ENCODE results near the gene OCSTAMP.

The OCSTAMP gene

DNA sequence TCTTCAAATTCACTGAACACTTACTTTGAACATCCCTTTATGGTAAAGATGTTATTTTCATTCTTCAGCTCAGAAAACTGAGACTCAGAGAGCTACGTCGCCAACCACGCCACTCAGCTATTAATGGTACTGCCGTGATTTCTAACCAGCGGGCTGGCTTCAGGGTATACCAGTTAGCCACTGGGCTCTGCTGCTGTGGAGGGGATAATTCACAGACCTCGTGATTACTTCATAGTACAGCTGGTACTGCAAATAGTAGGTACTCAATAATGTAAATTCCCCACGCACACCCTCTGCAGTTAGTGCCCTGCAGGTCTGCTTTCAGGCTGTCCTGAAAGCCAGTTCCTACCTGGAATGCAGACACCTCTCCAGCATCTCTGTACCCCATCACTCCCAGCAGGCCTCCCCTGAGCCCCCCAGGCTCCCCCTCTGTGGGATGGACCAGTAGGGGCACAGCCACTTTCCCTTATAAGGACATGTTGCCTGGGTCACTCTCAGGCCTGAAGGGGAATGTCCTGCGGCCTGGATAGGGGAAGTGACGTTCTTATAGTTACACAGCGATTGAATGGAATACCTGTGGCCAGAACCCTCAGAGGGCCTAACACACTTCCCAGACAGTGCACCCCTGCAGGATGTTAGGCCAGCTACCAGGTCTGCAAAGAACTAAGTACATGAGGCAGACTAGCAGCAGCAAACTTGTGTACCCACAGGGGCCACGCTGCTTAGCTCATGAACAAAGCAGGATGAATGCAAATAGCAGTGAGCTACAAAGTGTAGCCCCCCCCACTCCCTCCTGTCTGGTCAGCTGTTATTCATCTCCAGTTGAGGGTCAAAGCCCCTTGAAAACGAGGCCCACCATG is 1.3 kb upstream of the OCSTAMP start:
- no peak for DNase-seq

DNA sequence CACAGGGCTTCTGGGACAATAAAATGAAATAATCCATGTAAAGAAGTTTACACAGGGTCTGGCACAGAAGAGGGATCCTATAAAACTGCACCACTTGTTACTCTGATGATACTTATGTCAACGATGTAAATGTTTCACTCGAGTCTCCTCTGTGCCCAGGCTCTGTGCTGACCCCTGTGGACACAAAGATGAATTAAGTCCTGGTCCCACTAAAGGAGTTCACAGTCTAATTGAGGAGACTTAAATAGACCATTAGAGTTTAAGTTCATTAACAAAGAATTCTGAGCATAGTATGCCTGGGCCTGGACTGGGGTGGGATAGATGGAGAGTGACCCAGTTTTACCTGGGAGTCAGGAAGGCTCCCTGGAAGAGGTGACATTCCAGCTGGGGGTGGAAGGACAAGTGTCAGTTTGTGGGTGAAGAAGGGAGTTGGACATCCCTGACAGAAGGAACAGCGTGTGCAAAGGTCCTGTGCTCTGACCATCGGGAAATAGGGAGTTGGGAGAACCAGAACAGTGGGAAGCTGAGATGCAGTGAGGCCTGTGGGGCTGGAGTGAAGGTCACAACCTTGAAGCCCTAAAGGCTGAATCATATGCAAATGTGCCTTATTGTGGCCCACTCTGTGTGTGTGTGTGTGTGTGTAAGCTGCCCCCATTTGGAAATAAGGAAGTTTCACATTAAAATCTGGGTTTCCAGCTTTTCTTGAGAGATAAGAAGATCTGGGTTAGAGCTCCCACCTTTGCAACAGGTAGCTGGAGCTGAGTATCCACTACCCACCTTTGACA is 1.1 kb downstream of the OCSTAMP start:
- no peak for DNase-seq

DNA sequence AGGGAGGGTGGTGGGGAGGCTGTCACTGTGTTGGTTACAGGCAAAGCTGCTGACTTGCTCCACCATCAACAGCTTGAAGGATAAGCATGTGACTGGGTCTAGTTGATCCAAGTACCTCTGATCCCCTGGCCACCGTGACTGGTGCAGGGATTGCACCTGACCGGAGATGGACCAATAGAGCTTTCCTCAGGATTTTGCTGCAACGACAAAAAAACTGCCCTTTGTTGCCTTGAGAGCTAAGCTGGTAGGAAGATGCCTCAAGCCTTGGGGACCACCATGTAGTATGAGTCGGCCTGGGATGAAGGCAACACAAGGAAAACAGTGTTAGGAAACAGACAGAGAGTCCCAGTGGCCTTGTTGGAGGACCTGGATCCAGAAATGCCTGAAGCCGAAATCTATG is 1.8 kb downstream of the OCSTAMP start:
- DNase-seq = no peak

DNA sequence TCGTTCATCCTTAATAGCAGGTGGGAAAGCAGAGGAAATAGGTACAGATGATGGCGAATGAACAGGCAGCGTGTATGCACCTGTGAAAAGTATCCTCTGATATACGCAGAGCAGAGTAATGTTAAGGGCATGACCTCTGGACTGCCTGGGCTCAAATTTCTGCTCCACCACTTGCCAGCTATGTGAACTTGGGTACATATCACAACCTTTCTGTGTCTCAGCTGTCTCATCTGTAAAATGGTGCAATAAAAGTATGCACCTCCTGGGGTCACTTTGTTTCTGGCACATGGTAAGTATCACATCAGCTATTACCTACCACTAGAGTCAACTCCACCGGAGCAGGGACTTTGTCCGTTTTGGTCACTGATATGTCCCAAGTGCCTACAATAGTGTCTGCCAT is 2.5 kb downstream of the OCSTAMP start:
- DNase-seq = no peak

DNA sequence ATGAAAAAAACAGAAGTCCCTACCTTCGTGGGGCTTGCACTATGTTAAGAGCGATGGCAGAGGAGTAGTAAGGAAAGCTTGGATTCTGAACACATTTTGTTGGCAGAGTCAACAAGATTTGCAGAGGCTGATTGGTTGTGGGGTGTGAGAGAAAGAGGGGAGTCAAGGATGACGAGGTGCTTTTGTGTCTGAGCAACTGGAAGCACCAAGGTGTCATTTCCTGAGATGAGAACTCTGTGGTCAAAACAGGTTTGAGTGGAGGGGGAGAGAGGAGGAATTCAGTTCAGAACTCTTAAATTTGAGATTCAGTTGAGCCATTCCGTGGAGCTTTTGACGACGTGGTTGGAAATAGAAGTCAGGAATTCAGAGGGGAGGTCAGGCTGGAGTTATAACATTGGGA is 3.5 kb downstream of the OCSTAMP start:
- DNase-seq = no peak

DNA sequence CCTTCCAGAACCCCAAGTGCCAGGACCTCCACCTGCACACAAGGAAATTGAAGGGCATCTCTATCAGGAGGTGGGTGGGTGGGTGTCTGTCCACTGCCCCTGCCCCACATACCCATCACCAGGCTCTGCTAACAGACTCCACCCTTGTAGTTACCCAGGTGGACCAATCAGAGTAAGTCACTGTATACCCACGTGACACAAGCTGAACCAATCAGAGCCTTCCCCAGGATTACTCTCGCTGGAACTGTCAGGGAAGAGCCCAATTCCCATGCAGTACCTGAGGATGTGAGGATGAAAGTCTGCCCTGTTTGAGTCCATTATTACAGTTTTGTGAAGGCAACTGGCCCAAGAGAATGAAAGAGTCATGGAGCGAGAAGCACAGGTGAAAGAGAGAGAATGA is 4.2 kb downstream of the OCSTAMP start:
- no peak for DNase-seq

DNA sequence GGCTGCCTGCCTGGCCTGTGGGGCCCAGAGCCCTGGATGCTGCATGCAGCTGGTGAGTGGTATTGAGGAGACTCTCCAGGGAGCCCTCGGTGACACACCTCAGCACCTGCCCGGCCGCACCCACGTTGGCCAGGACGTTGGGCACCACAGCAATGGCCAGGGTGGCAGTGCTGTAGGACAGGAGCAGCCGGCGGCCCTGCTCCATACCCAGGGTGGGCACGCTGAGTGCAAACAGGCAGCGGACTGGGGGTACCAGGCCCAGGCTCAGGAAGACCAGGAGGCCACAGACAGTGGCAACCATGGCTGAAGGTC is 4.7 kb downstream of the OCSTAMP start:
- no peak for DNase-seq

DNA sequence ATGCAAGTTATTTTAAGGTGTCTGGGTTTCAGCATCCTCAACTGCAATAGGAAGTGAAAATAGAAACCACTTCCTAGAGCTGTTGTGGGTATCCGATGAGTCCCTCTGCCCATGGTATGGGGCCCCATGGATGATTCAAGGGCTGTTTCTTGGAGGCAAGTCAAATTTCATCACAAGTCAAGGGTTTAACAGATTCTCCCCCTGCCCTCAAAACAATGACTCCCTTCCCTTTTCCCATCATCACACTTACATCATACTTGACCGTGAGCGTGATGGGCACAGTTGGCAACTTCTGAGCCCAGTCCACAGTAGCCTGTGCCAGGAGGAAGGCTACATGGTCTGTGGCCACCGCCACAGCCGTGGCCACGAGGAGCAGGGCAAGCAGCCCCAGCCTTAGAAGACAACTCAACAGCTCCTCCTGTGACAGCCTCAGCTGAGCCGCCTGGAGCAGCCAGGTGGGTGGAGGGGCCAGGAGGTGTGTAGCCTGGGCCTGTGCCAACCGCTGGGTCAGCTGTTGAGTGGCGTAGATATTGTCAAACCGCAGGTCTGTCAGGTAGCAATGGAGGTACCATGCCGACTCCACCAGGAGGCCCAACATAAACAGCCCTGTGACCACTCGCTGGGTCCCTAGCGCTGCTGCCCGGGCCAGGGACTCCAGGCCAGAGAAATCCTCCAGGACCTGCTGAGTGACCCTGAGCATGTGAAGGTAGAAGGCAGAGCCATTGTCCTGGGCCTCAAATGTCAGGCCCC is 5.2 kb downstream of the OCSTAMP start:
- no peak for DNase-seq

DNA sequence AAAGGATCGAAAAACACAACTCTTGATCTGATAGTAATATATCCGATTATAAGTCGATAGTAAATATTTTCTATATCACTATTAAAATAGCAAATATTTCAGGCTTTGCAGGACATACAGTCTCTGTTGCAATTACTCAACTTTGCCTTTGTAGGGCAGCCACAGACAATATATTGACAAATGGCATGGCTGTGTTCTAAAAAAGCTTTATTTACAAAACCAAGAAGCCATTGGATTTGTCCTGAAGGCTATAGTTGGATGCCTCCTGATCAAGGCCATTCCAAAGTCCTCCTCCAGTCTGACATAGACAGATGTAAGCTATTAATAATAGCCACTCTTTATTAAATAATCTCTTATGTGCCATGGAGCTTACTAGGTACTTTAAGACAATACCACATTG is 5.9 kb downstream of the OCSTAMP start:
- no peak for DNase-seq

DNA sequence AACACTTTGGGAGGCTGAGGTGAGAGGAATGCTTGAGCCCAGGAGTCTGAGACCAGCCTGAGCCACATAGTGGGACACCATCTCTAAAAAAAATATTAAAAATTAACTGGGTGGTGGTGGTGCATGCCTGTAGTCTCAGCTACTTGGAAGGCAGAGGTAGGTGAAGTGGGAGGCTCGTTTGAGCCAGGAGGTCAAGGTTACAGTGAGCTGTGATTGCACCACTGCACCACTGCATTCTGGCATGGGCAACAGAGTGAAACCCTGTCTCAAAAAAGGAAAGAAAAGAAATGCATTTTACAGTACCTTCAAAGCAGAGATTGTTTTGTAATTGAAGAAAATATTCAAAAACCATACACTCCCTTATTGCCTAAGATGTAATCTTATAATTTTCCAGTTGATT is 6.5 kb downstream of the OCSTAMP start:
- DNase-seq = no peak

DNA sequence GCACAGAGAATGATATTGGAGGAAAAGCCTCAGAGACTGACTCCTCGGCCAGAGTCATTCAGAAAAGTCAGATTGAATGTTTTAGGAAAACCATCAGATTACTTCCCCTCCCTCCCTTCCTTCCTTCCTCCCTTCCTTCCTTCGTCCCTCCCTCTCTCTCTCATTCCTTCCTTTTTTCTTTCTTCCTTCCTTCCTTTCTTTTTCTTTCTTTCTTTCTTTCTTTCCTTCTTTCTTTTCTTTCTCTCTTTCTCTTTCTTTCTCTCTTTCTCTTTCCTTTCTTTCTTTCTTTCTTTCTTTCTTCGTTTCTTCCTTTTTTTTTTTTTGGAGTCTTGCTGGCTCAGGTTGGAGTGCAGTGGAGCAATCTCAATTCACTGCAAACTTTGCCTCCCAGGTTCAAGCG is 7.4 kb downstream of the OCSTAMP start:
- no peak for DNase-seq

DNA sequence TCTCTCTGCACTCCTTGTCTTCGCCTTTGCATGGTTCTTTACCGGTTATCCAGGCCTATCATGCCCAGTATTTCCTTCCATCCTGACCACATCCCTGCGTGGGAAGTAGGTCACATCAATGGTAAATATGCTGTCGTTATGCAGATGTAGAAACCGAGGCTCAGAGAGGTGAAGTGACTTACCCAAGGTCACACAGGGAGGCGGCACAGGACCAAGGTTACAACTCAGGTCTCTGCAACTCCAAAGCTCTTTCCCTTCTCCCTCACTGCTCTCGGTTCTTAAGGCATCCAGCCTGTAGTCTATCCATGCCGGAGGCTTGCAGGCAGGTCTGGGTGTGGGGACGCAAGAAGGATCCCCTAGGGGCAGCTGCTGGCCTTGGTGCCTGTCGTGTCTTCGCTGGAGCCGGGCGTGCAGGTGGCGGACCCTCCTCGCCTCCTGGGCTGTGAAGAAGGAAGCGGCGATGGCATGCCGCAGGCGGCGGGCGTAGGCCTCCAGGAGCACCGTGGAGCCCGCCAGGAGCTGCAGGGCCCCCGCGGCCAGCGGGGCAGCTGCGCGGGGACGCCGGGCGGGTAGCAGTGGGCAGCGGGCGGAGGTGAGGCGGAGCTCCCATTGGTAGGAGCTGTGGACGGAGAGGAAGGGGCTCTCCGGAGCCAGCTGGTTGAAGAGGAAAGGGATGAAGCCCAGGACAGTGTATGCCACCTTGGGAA is 9.1 kb downstream of the OCSTAMP start:
- DNase-seq = no peak

DNA sequence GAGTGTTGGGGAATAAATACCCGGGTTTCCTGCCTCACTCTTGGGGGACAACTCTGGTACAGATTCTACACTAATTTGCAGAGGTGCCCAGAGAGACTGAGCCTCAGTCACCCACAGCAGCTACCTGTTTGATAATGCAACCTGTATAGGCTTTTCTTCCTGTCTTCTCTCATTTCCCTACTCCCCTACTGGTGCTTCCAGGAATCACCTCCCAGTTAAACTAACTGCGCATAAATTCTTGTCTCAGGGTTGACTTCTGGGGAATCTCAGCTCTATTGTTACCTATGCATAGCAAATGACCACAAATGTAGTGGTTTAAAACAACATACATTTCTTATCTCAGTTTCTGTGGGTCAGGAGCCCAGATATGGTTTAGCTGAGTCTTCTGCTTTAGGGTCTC is 11.3 kb downstream of the OCSTAMP start:
- DNase-seq = no peak

DNA sequence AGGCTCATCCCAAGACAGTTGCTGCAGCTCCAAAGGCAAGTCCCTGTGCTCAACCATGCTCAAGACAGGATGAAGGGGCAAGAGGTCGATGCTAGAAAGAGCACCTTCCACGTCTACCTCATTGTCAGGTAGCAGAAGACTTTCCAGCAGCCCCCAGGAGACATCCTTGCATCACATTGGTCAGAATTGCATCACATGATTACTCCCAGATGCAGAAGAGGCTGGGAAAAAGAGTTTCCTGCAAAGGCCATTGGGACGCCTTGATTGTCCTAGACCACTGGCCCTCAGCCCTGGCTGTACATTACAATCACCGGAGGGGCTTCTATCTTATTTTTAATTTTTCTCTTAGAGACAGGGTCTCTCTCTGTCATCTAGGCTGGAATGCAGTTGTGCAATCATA is 19.8 kb downstream of the OCSTAMP start:
- DNase-seq = no peak

DNA sequence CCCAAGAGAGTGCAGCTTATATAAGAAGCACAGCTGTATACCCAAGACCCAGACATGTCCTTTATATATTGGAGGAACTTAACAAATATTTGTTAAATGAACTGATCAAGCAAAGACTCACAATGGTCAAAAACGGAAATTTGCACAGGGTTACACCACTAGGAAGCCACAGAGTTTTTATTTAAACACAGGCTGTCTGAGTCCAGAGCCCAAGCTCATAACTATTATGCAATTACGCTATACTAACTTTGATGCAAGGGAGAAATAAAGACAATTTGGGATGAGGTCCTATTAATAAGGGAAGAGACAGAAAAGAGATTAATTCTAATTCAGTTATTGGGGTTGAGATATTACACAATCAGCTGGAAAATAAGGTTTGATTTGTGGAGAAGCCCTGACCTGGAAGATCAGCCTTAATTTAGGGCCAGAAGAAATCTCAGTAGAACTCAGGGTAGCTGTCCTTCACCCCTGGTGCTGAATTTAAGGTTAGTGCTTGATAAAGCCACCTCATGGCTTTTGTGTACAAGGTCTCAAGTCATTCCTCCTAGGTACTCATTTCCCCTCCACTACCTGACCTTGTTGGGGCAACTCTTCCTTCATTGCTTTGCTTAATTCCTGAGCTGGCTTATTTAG is 26.6 kb downstream of the OCSTAMP start:
- no peak for DNase-seq

DNA sequence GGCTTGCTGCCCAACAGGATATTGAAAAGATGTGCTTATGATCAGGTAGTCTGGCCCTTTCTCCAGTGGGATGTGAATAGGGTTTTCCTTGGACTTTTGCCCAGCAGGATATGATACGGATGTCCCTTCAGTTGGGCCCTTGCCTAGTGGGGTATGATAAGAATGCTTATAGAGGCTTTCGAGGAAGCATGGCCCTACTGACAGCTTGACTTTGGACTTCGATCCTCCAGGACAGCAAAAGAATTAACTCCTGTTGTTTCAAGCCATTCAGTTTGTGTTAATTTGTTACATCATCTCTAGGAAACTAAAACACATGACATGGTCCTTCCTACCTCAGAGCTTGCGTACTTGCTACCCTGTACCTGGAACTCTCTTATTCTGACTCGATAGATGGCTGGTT is 27.3 kb downstream of the OCSTAMP start:
- no peak for DNase-seq

DNA sequence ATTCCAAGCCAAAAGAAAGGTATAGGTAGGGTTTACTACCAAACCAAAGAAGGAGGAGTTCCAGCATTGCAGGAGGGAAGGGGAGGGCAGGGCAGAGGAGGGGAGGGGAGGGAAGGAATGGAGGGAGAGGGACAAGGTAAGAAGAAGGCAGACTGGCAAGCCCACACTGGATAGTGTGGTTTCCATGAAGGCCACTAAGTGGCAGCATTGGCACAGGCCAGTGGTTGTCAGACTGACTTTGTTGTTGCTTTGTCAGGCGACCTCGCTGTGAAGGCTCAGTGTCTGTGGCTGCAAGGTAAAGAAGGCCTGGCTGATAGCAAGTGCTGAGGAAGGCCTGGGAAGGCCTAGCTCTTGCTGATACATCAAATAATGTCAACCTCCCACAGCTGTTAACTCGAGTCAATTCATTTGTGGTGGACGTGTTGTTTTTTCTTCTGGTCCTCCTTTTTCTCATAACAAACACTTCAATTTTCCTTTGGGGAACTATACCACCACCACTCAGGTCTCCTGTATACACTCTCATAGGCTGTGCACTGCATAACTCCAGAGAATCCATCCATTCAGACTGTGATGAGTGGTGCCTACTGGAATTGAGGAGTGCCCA is 29.4 kb downstream of the OCSTAMP start:
- peak; percentile 42 for DNase-seq

DNA sequence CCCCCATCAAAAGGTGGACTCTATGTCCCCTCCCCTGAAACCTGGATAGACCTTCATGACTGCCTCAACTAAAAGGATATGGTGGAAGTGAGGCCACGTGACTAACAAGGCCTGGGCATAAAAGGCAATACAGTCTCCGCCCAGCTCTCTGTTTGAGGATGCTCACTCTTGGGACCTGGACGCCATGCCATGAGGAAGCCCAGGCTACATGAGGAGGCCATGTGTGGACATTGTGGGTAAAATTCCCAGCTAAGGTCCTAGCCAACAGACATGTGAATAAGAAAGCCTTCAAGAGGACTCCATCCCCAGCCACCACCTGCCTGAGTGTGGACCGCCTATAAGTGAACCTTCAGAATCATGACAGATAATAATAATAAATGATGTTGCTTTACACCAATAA is 29.9 kb downstream of the OCSTAMP start:
- DNase-seq = no peak

DNA sequence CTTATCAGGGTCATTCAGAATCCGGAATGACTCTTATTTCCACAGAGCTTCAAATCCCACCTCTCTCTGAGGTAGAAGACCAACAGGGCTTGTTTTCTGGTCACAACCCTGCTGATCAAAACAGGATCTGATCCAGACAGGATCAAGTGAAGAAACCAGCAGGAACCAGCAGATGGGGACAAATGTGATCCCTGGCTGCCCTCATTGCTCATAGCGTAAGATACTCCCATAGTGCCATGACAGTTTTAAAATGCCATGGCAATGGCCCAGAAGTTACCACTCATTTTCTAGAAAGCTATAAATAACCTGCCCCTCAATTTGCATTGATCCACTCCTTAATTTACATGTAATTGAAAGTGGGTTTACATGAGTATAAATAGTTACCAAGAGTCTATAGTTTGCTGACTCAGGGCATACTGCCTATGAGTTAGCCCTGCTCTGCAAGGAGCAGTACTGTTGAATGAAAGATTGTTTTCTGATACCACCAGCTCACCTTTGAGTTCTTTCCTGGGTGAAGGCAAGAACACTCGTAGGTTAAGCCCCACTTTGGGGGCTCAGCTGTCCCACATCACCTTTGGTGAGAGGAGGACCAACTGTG is 30.9 kb downstream of the OCSTAMP start:
- DNase-seq = no peak

DNA sequence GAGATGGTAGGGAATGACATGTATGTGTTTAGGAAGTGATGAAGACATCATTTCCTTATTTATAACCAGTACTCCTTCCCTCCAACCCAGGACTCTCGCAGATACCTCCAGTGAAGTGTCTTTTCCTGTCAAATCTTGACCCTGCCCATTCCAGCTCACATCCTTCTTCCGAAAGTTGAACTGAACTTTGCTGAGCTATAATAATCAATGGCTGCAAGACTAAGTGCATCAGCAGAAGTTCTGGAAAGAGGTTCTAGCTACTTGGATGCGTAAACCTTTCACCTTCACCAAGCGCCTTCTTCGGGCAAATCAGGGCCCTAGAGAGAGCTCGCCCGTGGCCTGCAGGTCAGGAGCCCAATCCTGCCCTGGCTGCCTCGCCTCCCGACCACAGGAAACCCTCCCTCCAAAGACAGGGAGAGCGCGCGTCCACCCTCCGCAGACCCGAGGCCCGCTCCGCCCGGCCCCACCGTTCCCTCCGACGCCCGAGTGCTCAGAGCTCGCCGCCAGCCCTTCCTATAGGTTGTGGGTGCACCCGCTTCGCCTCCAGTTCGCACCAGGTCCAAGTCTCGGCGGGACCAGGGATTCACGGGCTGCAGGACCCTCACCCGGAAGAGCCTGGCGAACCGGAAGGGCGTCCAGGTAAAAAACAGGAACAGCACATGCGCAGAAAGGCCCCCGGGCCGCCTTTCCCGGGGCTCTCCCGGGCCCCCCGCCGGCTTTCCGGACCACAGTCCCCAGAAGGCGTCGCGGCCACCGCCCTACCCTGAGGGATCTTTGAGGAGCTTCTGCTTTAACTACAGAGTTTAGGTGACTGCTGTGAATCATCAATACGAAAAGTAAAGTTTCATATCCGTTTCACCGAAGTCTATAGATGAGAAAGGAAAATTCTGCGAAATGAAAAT is 37.3 kb downstream of the OCSTAMP start, which contains the start of gene ZNF334:
ZNF334 (minus strand) TSS at position 617 of the 902 bp plus-strand sequence. CDS start 1,457 bp downstream, outside the sequence.
- DNase-seq = peak; percentile 83

DNA sequence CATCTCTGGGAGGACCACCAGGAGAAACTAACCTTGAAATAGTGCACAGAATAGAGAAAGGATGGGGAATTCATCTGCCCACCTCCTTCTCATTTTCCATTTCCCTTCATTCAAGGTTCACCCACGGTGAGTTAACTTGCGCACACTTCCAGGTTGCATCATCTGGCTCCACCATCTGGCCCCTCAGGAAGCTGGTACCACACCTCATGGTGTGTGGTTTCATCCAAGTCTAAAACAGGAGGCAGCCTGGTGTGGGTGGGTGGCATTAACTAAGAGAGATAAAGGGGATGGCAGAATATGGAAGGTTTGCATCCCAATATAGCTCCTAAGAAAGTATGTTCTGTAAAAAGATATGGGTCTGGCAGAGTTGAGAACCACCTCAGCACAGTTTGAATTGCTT is 40.9 kb downstream of the OCSTAMP start:
- no peak for DNase-seq

Measured in NCI-H1105 (cell line).